D341Med (cell line): ENCODE data around the gene SLC38A9.
A peak's percentile ranks its signal among the peaks of the same experiment; 100 is the strongest.
"Not testable (repeated sequence)": the region's sequence is repeated elsewhere in the genome, so short reads cannot be mapped to it uniquely, and the experiment has no call there.

ENCODE experiments used
- DNase-seq: peaks from one replicate; pipeline ENCODE4 v3.0.0; 2012; ENCODE audit warnings: low spot score

SLC38A9 gene

GRCh38 chr5:55712023-55712859 is at the start of gene SLC38A9:
Gene SLC38A9 (minus strand): TSS chr5:55712324. CDS start chr5:55697958, 14,366 bp downstream.
- peak; percentile 96 for DNase-seq

- DNase-seq, result not testable (repeated sequence)
Measured at GRCh38 chr5:55761721-55762120, 49.6 kb upstream of the SLC38A9 start.

- no peak for DNase-seq
Measured at GRCh38 chr5:55758714-55759113, 46.6 kb upstream of the SLC38A9 start.

GRCh38 chr5:55758231-55758630 is 46.1 kb upstream of the SLC38A9 start:
- DNase-seq, result no peak

GRCh38 chr5:55750499-55750898 is 38.4 kb upstream of the SLC38A9 start:
- DNase-seq, result no peak

GRCh38 chr5:55750063-55750462 is 37.9 kb upstream of the SLC38A9 start:
- DNase-seq, result no peak

- DNase-seq, result no peak
Measured at GRCh38 chr5:55749387-55749786, 37.3 kb upstream of the SLC38A9 start.

- DNase-seq, result no peak
Measured at GRCh38 chr5:55747778-55748318, 35.7 kb upstream of the SLC38A9 start.

GRCh38 chr5:55742778-55743177 is 30.7 kb upstream of the SLC38A9 start:
- no peak for DNase-seq

GRCh38 chr5:55737793-55738192 is 25.7 kb upstream of the SLC38A9 start, which contains the start of gene DDX4:
Gene DDX4 (plus strand): TSS chr5:55738061. CDS start chr5:55738964, 903 bp downstream.
- no peak for DNase-seq

- no peak for DNase-seq
Measured at GRCh38 chr5:55734658-55735057, 22.5 kb upstream of the SLC38A9 start.

- DNase-seq, result no peak
Measured at GRCh38 chr5:55732585-55732984, 20.5 kb upstream of the SLC38A9 start.

GRCh38 chr5:55731848-55732247 is 19.7 kb upstream of the SLC38A9 start:
- no peak for DNase-seq

GRCh38 chr5:55724281-55724680 is 12.2 kb upstream of the SLC38A9 start:
- DNase-seq, result no peak

- DNase-seq, result no peak
Measured at GRCh38 chr5:55720188-55720703, 8.1 kb upstream of the SLC38A9 start.

- not testable (repeated sequence) for DNase-seq
Measured at GRCh38 chr5:55719026-55719425, 6.9 kb upstream of the SLC38A9 start.

- no peak for DNase-seq
Measured at GRCh38 chr5:55715519-55716078, 3.5 kb upstream of the SLC38A9 start.

GRCh38 chr5:55714749-55715148 is 2.6 kb upstream of the SLC38A9 start:
- no peak for DNase-seq

- DNase-seq, result no peak
Measured at GRCh38 chr5:55714339-55714738, 2.2 kb upstream of the SLC38A9 start.

- no peak for DNase-seq
Measured at GRCh38 chr5:55713871-55714270, 1.7 kb upstream of the SLC38A9 start.

GRCh38 chr5:55711507-55712022 is 559 bp downstream of the SLC38A9 start:
- no peak for DNase-seq

GRCh38 chr5:55708732-55709131 is 3.4 kb downstream of the SLC38A9 start:
- DNase-seq, result no peak

GRCh38 chr5:55706230-55706629 is 5.9 kb downstream of the SLC38A9 start:
- no peak for DNase-seq
